Measurements from ENCODE around the gene LIMK2. TPM values are rescaled to one million over a fixed set of nuclear protein-coding genes. Genes with fewer than 3 reads are reported as not detected.
"Not testable (repeated sequence)": the region's sequence is repeated elsewhere in the genome, so short reads cannot be mapped to it uniquely, and the experiment has no call there.

LIMK2 gene
- total and polyA plus RNA-seq, 9 of the 15 experiments (the other 6 are each of a cell fraction or from before 2014, with no cell fraction given): 1.1 to 14.5 (median 8.5) TPM

GRCh38 chr22:31244943-31245451 lies 32.9 kb downstream of the LIMK2 start (continued):
- TF ChIP-seq ID3 (CRISPR knock-in tag; IDR thresholded peaks at IDR 0.05) (no peak), ID3 (tag; IDR thresholded peaks at IDR 0.05) (no peak), MAX (CRISPR knock-in tag; IDR thresholded peaks at IDR 0.05) (no peak), RBM17 (IDR thresholded peaks at IDR 0.05; ENCODE audit: borderline replicate concordance, low read depth, low read length) (no peak), CTCF (IDR thresholded peaks at IDR 0.05 in 2 of 3, conservative IDR thresholded peaks at IDR 0.05 in 1 of 3; ENCODE audit: insufficient read depth in 2 of 3, low read depth in 1 of 3, low read length in 3 of 3) (no peak), HDAC1 (IDR thresholded peaks at IDR 0.05) (no peak), PHF21A (IDR thresholded peaks at IDR 0.05; ENCODE audit: borderline replicate concordance, low read depth) (no peak)

- intact Hi-C loops (cut with micrococcal nuclease); H3K27ac ChIP-seq (ENCODE audit: extremely low read depth, low read depth, low read length); H3K36me3 ChIP-seq (ENCODE audit: control insufficient read depth, insufficient read depth, low read length); H3K27me3 ChIP-seq (ENCODE audit: control insufficient read depth in 2 of 2, insufficient read depth in 2 of 2, low read length in 2 of 2); H3K79me2 ChIP-seq (ENCODE audit: control insufficient read depth, insufficient read depth, low read length); H2AFZ ChIP-seq (ENCODE audit: low read depth, low read length); H3K4me3 ChIP-seq; H3K9me3 ChIP-seq (replicated peaks; ENCODE audit: control insufficient read depth, insufficient read depth, low read depth, low read length); FAIRE-seq; H4K20me1 ChIP-seq (replicated peaks; ENCODE audit: control insufficient read depth, insufficient read depth, low read length); H3K9me1 ChIP-seq (ENCODE audit: control insufficient read depth, insufficient read depth, low read length); ATAC-seq; H3K9ac ChIP-seq (ENCODE audit: insufficient read depth in 1 of 2, low read depth in 2 of 2, low read length in 2 of 2); DNase-seq (ENCODE audit: extremely low read depth in 1 of 4, low spot score in 3 of 4); H3K4me2 ChIP-seq (ENCODE audit: insufficient read depth, low read length); CTCF ChIA-PET (ENCODE audit: low intra/inter-chr PET ratio); BruUV-seq (replicated peaks); in situ Hi-C loops (cut with MboI): not testable (repeated sequence)
- 76% methylated on average over 8 of the region's 12 CpGs for WGBS (ENCODE audit: insufficient coverage, low coverage, missing lambda C conversion rate)
- peaks cover 7 to 22% of the 10 kb centered on the region in 2 experiments; a peak in 4 of 5 replicates for H3K4me1 ChIP-seq (replicated peaks in 1 of 2; ENCODE audit: control insufficient read depth in 2 of 2, insufficient read depth in 2 of 2, low read length in 2 of 2)
- POLR2A ChIA-PET: interaction anchor here (0.8 kb wide), 1 partner anchor 64 kb away, joined by 3 read pairs; no protein-coding TSS in a partner anchor
These were observed 33.9 kb downstream of the LIMK2 start for GRCh38 chr22:31245998-31246397.

All from K562 (cell line).